Uterus (tissue), 4 donors: ENCODE data around the gene SMOC2. TPM values are rescaled to one million over a fixed set of nuclear protein-coding genes. Genes with fewer than 3 reads are reported as not detected.

Experiments
- DNase-seq, 2 donors: peaks; one replicate each; pipeline ENCODE4 v3.0.0-alpha.2; 2019 to 2020
- H3K27ac ChIP-seq, 2 donors: fragments of 200-600 bp; sonication (generic); 1 replicate in 1 of 2; 2 replicates in 1 of 2; pipeline ENCODE4 v1.5.1; 2016 to 2018
- H3K27me3 ChIP-seq, 2 donors: fragments of 200-600 bp; sonication (generic); one replicate each; pipeline ENCODE4 v1.5.1; 2018 to 2019; ENCODE audit warnings: control low read depth in 1 of 2
- H3K36me3 ChIP-seq, 2 donors: fragments of 200-600 bp; sonication (generic); one replicate each; pipeline ENCODE4 v1.5.1; 2019; ENCODE audit warnings: control low read depth in 1 of 2
- H3K4me1 ChIP-seq, 2 donors: fragments of 200-600 bp; sonication (generic); one replicate each; pipeline ENCODE4 v1.5.1; 2018 to 2019; ENCODE audit warnings: control low read depth in 1 of 2
- H3K4me3 ChIP-seq, 2 donors: fragments of 200-600 bp; sonication (generic); 1 replicate in 1 of 2; 2 replicates in 1 of 2; pipeline ENCODE4 v1.5.1; 2018 to 2019; ENCODE audit warnings: mild to moderate bottlenecking in 1 of 2
- H3K9me3 ChIP-seq, 2 donors: fragments of 200-600 bp; sonication (generic); one replicate each; pipeline ENCODE4 v1.5.1; 2019; ENCODE audit warnings: control low read depth in 1 of 2
- CTCF ChIP-seq, 4 experiments: fragments of 200-600 bp in 2 of 4; fragments of 450-650 bp in 2 of 4; sonication (generic) in 2 of 4; IDR thresholded peaks; one replicate each; pipeline ENCODE4 v1.5.1; 2016 to 2019; ENCODE audit warnings: antibody characterized with exemption in 4 of 4, mild to moderate bottlenecking in 2 of 4, moderate library complexity in 1 of 4
- POLR2A ChIP-seq, 2 donors: fragments of 450-650 bp; IDR thresholded peaks; one replicate each; pipeline ENCODE4 v1.6.1; 2016; ENCODE audit warnings: antibody characterized with exemption in 2 of 2, mild to moderate bottlenecking in 1 of 2, moderate library complexity in 1 of 2
- intact Hi-C: fragments of 100-400 bp; cut with DNase I; formaldehyde crosslinking; loops from one replicate; pipeline ENCODE4 v1.15.1; 2023; ENCODE audit warnings: low total_unique reads
- total RNA-seq, 4 donors: library from RNA; depleted of rRNA in 3 of 4; stranded (reverse); fragments of >200 nt in 3 of 4; gene quantifications; one replicate each; pipeline versions ENCODE4 v1.1.0 to v1.2.4, GENCODE V29; 2014 to 2023
- donor health status: DM: yes; HTN: yes; CAD: no.

The SMOC2 gene
- total RNA-seq, 4 donors from 2014 or later: 98.2 to 139 (median 121) TPM

GRCh38 chr6:168546151-168546550 lies 105.2 kb downstream of the SMOC2 start:
- DNase-seq: peak in 1 of 2 donors; percentile 65
- no peak overlapping the region for H3K4me3 ChIP-seq
- peak overlapping the region; percentile 69 to 72 for H3K27ac ChIP-seq
- TF ChIP-seq POLR2A (IDR thresholded peaks at IDR 0.05) (no peak), CTCF (IDR thresholded peaks at IDR 0.05) (no peak)
- H3K9me3 ChIP-seq: no peaks in the 10 kb centered on the region
- H3K4me1 ChIP-seq: peaks cover 0 to 6% of the 10 kb centered on the region in 2 donors
- intact Hi-C loops: no loop called here
- no peaks in the 10 kb centered on the region for H3K36me3 ChIP-seq
- no peaks in the 10 kb centered on the region for H3K27me3 ChIP-seq

- no peak for TF ChIP-seq POLR2A (IDR thresholded peaks at IDR 0.05)
- no peak for TF ChIP-seq CTCF (IDR thresholded peaks at IDR 0.05)
- peak overlapping the region; percentile 69 to 72 for H3K27ac ChIP-seq
- no peak for DNase-seq
- H3K9me3 ChIP-seq: no peaks in the 10 kb centered on the region
- intact Hi-C loops: no loop called here
- H3K36me3 ChIP-seq: no peaks in the 10 kb centered on the region
- peaks cover 0 to under 1% of the 10 kb centered on the region in 2 donors for H3K4me1 ChIP-seq
- H3K4me3 ChIP-seq: no peak overlapping the region
- no peaks in the 10 kb centered on the region for H3K27me3 ChIP-seq
Measured at GRCh38 chr6:168546730-168547129, 105.7 kb downstream of the SMOC2 start.

- no peaks in the 10 kb centered on the region for H3K9me3 ChIP-seq
- intact Hi-C loops: no loop called here
- DNase-seq: no peak
Measured at GRCh38 chr6:168550326-168550725, 109.3 kb downstream of the SMOC2 start.

DNA sequence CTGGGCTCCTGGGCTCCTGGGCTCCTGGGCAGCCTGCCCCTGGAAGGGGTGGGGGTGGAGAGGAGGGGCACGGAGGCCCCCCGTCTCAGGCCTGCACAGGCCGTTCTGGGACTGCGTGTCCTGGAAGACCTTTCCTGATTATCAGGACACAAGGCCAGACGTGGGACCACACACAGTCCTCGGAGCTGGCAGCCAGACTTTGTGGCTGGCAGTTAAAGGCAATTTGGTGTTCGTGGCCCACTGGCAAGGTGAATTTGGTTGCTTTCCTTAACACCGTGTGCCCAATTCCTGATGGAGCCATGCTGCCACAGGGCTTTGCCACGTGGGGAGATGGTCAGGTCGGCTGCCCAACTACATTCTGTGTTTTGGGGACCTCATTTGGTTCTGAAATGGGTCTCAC lies 113.5 kb downstream of the SMOC2 start:
- H3K36me3 ChIP-seq: no peaks in the 10 kb centered on the region
- TF ChIP-seq CTCF (IDR thresholded peaks at IDR 0.05) (no peak), POLR2A (IDR thresholded peaks at IDR 0.05) (no peak)
- H3K4me3 ChIP-seq: no peak overlapping the region
- no peaks in the 10 kb centered on the region for H3K9me3 ChIP-seq
- DNase-seq: no peak
- intact Hi-C loops: no loop called here
- H3K4me1 ChIP-seq: peaks cover 0 to 4% of the 10 kb centered on the region in 2 donors
- peak overlapping the region in 1 of 2 donors; percentile 48 for H3K27ac ChIP-seq
- no peaks in the 10 kb centered on the region for H3K27me3 ChIP-seq

More at GRCh38 chr6:168550326-168550725, 109.3 kb downstream of the SMOC2 start:
- no peaks in the 10 kb centered on the region for H3K4me1 ChIP-seq
- no peaks in the 10 kb centered on the region for H3K36me3 ChIP-seq
- TF ChIP-seq CTCF (IDR thresholded peaks at IDR 0.05) (no peak), POLR2A (IDR thresholded peaks at IDR 0.05) (no peak)
- H3K27me3 ChIP-seq: no peaks in the 10 kb centered on the region
- no peak overlapping the region for H3K4me3 ChIP-seq
- H3K27ac ChIP-seq: no peak overlapping the region

- Histone ChIP-seq H3K9me3 (no peaks in the 10 kb centered on the region), H3K27ac (peak overlapping the region in 1 of 2 donors; percentile 48), H3K4me3 (no peak overlapping the region), H3K27me3 (no peaks in the 10 kb centered on the region), H3K4me1 (peaks cover 0 to 4% of the 10 kb centered on the region in 2 donors), H3K36me3 (no peaks in the 10 kb centered on the region)
- intact Hi-C loops: no loop called here
- TF ChIP-seq CTCF (IDR thresholded peaks at IDR 0.05) (no peak), POLR2A (IDR thresholded peaks at IDR 0.05) (no peak)
- DNase-seq: no peak
Measured at GRCh38 chr6:168554898-168555617, 114.1 kb downstream of the SMOC2 start.
